Measurements from ENCODE around the gene CDC42BPB.

The CDC42BPB gene

GRCh38 chr14:102962111-102962627, 95.2 kb downstream of the CDC42BPB start:
- Histone ChIP-seq H3K79me2 (peaks cover 3% of the 10 kb centered on the region), H3K4me2 (ENCODE audit: low read length) (no peak overlapping the region), H3K36me3 (ENCODE audit: control insufficient read depth, insufficient read depth, low read length) (no peaks in the 10 kb centered on the region), H2AFZ (no peak overlapping the region), H3K27me3 (ENCODE audit: control insufficient read depth, insufficient read depth, low read length) (no peaks in the 10 kb centered on the region), H3K9me3 (ENCODE audit: control insufficient read depth, low read length) (no peaks in the 10 kb centered on the region), H3K4me1 (no peaks in the 10 kb centered on the region), H3K27ac (no peak overlapping the region), H3K4me3 (ENCODE audit: low read depth, low read length) (no peak overlapping the region), H3K9ac (no peak overlapping the region)
- TF ChIP-seq, protein P1, sequence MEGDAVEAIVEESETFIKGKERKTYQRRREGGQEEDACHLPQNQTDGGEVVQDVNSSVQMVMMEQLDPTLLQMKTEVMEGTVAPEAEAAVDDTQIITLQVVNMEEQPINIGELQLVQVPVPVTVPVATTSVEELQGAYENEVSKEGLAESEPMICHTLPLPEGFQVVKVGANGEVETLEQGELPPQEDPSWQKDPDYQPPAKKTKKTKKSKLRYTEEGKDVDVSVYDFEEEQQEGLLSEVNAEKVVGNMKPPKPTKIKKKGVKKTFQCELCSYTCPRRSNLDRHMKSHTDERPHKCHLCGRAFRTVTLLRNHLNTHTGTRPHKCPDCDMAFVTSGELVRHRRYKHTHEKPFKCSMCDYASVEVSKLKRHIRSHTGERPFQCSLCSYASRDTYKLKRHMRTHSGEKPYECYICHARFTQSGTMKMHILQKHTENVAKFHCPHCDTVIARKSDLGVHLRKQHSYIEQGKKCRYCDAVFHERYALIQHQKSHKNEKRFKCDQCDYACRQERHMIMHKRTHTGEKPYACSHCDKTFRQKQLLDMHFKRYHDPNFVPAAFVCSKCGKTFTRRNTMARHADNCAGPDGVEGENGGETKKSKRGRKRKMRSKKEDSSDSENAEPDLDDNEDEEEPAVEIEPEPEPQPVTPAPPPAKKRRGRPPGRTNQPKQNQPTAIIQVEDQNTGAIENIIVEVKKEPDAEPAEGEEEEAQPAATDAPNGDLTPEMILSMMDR (IDR thresholded peaks at IDR 0.05), result no peak

GRCh38 chr14:102958461-102958860, 98.9 kb downstream of the CDC42BPB start:
- H3K9me3 ChIP-seq (ENCODE audit: control insufficient read depth, low read length), result no peaks in the 10 kb centered on the region
- TF ChIP-seq, protein P1 (IDR thresholded peaks at IDR 0.05), result no peak
- no peaks in the 10 kb centered on the region for H3K27me3 ChIP-seq (ENCODE audit: control insufficient read depth, insufficient read depth, low read length)
- H2AFZ ChIP-seq, result no peak overlapping the region
- no peaks in the 10 kb centered on the region for H3K79me2 ChIP-seq
- H3K9ac ChIP-seq, result no peak overlapping the region
- H3K27ac ChIP-seq, result no peak overlapping the region
- no peak overlapping the region for H3K4me3 ChIP-seq (ENCODE audit: low read depth, low read length)
- H3K4me1 ChIP-seq, result no peaks in the 10 kb centered on the region
- H3K4me2 ChIP-seq (ENCODE audit: low read length), result no peak overlapping the region
- no peaks in the 10 kb centered on the region for H3K36me3 ChIP-seq (ENCODE audit: control insufficient read depth, insufficient read depth, low read length)

GRCh38 chr14:102957222-102957621, 100.1 kb downstream of the CDC42BPB start:
- H3K27ac ChIP-seq, result no peak overlapping the region
- no peaks in the 10 kb centered on the region for H3K36me3 ChIP-seq (ENCODE audit: control insufficient read depth, insufficient read depth, low read length)
- H2AFZ ChIP-seq, result no peak overlapping the region
- H3K27me3 ChIP-seq (ENCODE audit: control insufficient read depth, insufficient read depth, low read length), result no peaks in the 10 kb centered on the region
- H3K4me2 ChIP-seq (ENCODE audit: low read length), result no peak overlapping the region
- TF ChIP-seq, protein P1 (IDR thresholded peaks at IDR 0.05), result no peak
- no peak overlapping the region for H3K9ac ChIP-seq
- no peaks in the 10 kb centered on the region for H3K4me1 ChIP-seq
- no peaks in the 10 kb centered on the region for H3K9me3 ChIP-seq (ENCODE audit: control insufficient read depth, low read length)
- no peak overlapping the region for H3K4me3 ChIP-seq (ENCODE audit: low read depth, low read length)
- H3K79me2 ChIP-seq, result no peaks in the 10 kb centered on the region

- no peaks in the 10 kb centered on the region for H3K36me3 ChIP-seq (ENCODE audit: control insufficient read depth, insufficient read depth, low read length)
- H3K4me1 ChIP-seq, result no peaks in the 10 kb centered on the region
- H3K4me3 ChIP-seq (ENCODE audit: low read depth, low read length), result no peak overlapping the region
- no peaks in the 10 kb centered on the region for H3K27me3 ChIP-seq (ENCODE audit: control insufficient read depth, insufficient read depth, low read length)
- no peak overlapping the region for H3K4me2 ChIP-seq (ENCODE audit: low read length)
- H3K9ac ChIP-seq, result no peak overlapping the region
- no peaks in the 10 kb centered on the region for H3K9me3 ChIP-seq (ENCODE audit: control insufficient read depth, low read length)
- TF ChIP-seq, protein P1 (IDR thresholded peaks at IDR 0.05), result no peak
- H3K79me2 ChIP-seq, result no peaks in the 10 kb centered on the region
- H3K27ac ChIP-seq, result no peak overlapping the region
- H2AFZ ChIP-seq, result no peak overlapping the region
Measured at GRCh38 chr14:102955636-102956408, 101.5 kb downstream of the CDC42BPB start.

All from parathyroid adenoma (tissue), 2 donors.